ENCODE measurements around the gene NR1H3.

- TF ChIP-seq CTCF (IDR thresholded peaks at IDR 0.05): no peak
- TF ChIP-seq POLR2A (IDR thresholded peaks at IDR 0.05): peak; percentile 70
These were observed 43.7 kb upstream of the NR1H3 start for GRCh38 chr11:47213950-47214565.

Measured in right lobe of liver (tissue), 4 donors.